NB4 (cell line): ENCODE data around the gene EPHA4.

Experiments used
- DNase-seq: peaks from one replicate; pipeline ENCODE4 v3.0.0; 2010; ENCODE audit warnings: low read depth
- H3K4me3 ChIP-seq: one replicate; pipeline ENCODE4 v1.5.1; 2011; ENCODE audit warnings: mild to moderate bottlenecking, low read depth, low read length, moderate library complexity
- MYC ChIP-seq: IDR thresholded peaks from 2 replicates; pipeline ENCODE4 v1.6.1; 2011; ENCODE audit warnings: low read depth, low read length
- POLR2A ChIP-seq: IDR thresholded peaks from 2 replicates; pipeline ENCODE4 v1.6.1; 2011; ENCODE audit warnings: mild to moderate bottlenecking; ENCODE audit not compliant: insufficient read length; ENCODE audit errors: extremely low read depth
- TF ChIP-seq, protein P1 (sequence below): IDR thresholded peaks from 2 replicates; pipeline ENCODE4 v1.6.1; 2011; ENCODE audit warnings: low read depth, low read length
- TF ChIP-seq, protein P2 (sequence below): IDR thresholded peaks from one replicate; pipeline ENCODE4 v1.5.1; 2012; ENCODE audit warnings: low read depth, low read length

The EPHA4 gene

DNA sequence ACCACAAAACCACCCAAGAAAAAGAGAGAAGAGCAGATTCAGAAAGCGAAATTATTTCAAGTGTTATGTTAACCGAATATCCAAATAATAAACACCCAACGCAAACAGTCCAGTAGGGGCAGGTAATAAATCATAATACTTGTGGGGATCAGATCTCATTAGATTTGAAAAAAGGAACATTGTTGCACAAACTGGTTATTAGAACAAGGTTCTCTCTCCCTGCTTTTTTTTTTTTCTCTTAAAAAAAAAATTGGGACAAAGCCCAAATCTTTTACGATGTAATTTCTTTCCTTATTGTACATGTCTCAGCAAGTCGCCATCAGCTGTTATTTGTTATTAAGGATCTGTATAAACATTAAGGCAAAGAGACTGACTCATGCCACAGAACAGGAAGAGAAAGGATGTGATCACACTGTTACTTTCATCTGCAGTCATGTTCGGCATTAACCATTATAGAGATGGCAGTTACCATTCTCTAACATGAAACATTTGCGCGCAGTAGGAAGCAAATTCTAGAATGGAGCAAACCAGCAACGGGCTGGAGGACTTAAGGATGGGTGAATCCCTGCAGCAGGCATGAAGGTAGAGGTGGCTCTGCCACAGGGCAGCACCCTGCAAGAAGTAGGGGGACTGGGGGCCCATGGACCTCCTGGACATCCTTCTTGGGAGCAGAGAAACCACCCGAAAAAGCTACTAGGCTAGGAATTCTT is 42.0 kb downstream of the EPHA4 start:
- no peak for TF ChIP-seq MYC
- TF ChIP-seq, protein P1, sequence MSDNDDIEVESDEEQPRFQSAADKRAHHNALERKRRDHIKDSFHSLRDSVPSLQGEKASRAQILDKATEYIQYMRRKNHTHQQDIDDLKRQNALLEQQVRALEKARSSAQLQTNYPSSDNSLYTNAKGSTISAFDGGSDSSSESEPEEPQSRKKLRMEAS, result no peak
- TF ChIP-seq, protein P2, sequence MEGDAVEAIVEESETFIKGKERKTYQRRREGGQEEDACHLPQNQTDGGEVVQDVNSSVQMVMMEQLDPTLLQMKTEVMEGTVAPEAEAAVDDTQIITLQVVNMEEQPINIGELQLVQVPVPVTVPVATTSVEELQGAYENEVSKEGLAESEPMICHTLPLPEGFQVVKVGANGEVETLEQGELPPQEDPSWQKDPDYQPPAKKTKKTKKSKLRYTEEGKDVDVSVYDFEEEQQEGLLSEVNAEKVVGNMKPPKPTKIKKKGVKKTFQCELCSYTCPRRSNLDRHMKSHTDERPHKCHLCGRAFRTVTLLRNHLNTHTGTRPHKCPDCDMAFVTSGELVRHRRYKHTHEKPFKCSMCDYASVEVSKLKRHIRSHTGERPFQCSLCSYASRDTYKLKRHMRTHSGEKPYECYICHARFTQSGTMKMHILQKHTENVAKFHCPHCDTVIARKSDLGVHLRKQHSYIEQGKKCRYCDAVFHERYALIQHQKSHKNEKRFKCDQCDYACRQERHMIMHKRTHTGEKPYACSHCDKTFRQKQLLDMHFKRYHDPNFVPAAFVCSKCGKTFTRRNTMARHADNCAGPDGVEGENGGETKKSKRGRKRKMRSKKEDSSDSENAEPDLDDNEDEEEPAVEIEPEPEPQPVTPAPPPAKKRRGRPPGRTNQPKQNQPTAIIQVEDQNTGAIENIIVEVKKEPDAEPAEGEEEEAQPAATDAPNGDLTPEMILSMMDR, result no peak
- TF ChIP-seq POLR2A, result no peak
- no peak overlapping the region for H3K4me3 ChIP-seq
- no peak for DNase-seq

DNA sequence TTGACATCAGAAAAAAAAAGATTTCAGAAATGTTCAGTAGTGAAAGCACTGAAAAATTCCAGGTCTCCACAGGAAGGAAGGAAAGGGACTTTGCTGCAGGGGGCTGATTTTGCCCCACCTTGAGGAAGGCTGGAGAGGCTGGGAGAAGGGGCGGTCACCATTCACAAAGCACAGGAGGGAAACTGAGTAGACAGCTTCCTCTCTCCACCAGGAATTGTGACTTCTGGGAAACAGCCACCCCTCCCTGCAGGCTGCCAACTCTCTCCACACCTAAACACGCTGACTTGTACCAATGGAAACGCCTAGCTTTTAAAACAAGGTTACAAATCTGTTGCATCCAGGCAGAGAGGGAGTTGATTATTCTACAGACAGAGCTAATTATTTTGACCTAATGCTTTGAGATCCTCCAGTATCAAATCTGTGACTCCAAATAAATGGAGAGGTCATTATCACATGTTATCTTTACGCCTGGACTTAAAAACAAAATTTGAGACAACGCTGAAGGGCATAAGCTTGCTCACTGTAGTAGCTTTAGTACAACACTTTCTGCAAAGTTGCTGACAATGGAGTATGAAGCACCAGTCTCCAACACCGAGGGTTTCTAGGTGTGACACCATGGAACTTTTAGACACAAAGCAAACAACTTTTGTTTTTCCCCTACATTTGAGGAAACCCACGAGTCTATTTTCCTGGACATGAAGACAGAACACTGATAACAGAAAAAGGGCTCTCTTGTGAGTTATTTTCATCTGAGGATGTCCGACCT is 42.7 kb downstream of the EPHA4 start:
- no peak for DNase-seq
- TF ChIP-seq MYC (no peak), POLR2A (no peak)
- TF ChIP-seq, protein P2, result no peak
- TF ChIP-seq, protein P1, result no peak
- H3K4me3 ChIP-seq, result no peak overlapping the region

DNA sequence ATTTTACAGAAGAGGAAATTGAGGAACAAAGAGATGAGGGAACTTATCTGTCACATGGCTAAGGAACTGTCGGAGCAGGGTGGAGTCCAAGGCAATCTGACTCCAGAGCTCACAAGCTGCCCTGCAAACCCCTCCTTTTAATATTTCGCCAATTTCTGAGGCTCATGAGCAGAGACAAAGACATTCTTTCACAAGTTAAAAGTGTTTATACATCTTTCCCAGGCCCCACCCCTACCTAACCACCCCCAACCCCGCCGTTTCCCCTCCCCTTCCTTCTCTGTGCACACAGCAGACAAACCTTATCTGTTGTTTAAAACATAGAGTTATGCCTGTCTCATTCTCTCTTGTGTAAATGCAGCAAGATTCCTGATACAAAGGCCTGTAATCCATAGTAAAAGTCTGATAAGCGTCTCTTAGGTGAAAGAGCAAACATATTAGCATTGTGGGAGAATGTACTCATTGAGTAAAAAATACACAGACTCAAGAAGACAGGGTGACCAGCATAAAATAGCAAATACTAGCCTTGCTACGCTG is 44.3 kb downstream of the EPHA4 start:
- DNase-seq, result no peak
- H3K4me3 ChIP-seq, result no peak overlapping the region
- TF ChIP-seq MYC (no peak), POLR2A (no peak)
- TF ChIP-seq, protein P1, result no peak
- TF ChIP-seq, protein P2, result no peak

DNA sequence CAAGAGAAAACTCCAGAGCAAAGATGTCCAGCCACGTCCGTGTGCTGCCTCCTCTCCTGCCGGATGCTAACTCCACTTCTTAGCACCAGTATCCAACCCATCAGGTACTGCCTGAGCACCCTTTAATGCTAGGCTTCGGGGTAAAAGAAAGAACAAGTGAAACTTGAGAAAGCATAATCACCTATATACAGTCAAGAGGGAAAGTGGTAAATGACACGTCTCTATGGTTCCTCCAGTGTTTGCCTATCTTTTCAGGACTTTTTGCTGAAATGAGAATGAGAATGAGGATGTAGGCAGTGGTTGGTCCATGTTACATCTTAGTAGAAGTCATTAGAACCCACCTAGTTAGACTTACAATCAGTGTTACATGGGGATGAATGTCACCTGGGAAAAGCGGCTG is 47.9 kb downstream of the EPHA4 start:
- H3K4me3 ChIP-seq, result no peak overlapping the region
- TF ChIP-seq MYC (no peak), POLR2A (no peak)
- TF ChIP-seq, protein P2, result no peak
- TF ChIP-seq, protein P1, result no peak
- DNase-seq, result no peak

DNA sequence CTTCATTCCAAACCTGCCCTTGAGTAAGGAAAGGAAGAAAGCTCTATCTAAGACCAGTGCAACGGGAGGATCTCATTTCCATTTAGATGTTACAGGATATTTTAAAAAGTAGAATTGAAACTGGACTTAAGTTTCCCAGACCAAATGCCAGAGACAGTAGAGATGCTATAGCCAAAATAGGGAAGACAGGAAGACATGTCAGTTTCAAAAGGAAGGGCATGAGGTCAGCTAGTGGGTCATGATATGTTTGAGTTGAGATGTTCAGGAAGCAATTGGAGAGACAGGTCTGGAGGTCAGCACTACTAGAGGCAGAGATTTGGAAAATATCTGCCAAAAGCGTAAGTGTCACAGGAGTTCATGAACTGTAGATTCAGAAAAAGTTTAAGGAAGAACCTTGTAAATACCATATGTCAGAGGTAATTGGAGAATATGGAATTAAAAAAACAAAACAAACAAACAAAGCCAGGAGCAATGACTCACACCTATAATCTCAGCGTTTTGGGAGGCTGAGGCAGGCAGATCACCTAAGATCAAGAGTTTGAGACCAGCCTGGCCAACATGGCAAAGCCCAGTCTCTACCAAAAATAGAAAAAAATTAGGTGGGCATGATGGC is 50.8 kb downstream of the EPHA4 start:
- DNase-seq, result no peak
- no peak overlapping the region for H3K4me3 ChIP-seq
- TF ChIP-seq MYC, result no peak
- TF ChIP-seq POLR2A, result no peak
- TF ChIP-seq, protein P1, result no peak
- TF ChIP-seq, protein P2, result no peak
